HS-5 (cell line): ENCODE results near the gene RPS29.

Experiments
- DNase-seq: peaks from one replicate; pipeline ENCODE4 v3.0.0-alpha.2; 2012; ENCODE audit warnings: low read depth

RPS29 gene

DNA sequence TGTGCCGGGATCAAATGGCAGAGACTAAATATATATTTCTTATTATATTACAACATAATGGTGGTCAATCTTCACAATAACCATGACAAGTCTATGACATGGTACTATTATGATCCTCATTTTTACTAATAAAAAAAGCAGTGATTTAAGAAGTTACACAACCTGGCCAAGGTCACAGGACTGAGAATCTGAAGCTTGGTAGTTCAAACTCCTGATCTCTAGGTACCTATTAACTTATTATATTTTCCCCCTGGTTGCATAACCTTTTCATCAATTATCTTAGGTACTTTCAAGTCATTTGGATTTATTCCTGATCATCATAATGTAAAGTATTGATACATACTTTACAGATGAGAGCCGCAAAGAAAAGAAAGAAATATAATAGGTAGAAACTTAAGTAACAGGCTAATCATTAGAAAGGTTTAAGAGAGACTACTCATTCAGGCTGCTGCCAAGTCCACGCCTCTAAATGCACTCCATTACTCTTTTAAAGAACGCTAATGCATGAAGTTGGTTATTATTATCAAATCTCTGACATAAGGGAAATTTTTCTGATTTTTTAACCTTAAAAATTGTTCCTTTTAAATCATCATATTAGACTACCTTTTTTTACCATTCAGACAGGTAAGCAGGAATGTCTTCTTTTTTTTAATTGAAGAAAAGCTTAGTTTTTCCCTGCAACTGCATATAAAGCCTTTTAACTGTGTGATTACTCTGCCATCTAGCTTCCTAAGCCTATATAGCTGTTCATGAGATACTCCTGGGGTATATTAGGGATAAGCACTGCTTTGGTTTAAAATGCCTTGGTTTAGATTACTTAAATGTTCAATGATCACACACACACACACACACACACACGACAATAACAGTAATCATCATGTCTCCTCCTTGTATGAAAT, 35.6 kb downstream of the RPS29 start:
- no peak for DNase-seq

DNA sequence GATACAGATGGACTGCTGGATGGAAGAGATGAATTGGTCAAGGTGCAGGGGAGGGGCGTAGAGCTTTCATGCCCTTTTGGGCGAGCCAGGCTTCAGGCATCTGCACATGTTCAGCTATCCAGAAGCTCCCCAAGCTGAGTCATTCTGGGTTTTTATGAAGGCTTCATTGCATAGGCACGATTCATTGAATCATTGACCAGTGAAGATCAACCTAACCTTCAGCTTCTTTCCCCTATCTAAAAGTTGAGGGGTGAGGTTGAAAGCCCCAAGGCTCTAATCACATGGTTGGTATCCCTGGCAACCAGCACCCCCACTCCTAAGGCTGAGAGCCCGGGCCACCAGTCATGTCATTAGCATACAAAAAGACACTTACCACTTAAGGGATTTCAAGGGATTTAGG, 36.3 kb downstream of the RPS29 start:
- peak; percentile 51 for DNase-seq

DNA sequence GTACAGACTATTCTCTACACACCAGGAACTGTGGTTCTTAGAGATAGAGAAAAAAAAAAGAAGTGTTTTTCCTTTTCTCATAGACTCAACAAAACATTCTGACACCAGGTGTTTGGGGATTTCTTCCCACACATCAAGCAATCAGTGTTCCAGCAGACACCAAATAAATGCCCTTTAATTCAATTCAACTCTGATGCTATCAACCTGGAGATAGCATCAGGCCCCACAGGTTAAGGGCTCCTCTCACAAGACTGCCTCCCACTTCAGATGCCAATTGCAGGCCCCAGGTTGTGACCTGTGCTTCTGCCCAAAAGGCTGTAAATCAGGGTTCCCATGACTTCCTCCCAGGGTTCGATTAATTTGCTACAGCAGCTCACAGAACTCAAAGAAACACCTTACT, 36.7 kb downstream of the RPS29 start:
- no peak for DNase-seq

DNA sequence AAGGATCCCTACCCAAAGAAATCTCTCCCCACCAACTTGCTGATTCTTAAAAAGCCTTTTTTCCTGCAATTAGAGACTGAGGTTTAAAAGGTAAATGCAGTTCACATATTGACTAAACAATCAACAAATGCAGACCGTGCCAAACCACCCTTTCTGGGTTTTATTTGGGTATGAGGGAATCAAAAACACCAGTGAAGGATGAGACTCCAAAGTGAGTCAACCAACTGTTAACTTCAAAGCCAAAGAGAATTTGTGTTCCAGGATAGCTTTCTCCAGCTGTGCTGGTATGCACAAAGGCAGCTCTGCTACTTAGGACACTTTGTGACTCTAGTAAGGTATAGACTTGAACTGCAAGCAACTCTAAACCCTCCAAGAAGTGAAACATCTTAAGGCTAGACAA, 39.4 kb downstream of the RPS29 start:
- DNase-seq = no peak

DNA sequence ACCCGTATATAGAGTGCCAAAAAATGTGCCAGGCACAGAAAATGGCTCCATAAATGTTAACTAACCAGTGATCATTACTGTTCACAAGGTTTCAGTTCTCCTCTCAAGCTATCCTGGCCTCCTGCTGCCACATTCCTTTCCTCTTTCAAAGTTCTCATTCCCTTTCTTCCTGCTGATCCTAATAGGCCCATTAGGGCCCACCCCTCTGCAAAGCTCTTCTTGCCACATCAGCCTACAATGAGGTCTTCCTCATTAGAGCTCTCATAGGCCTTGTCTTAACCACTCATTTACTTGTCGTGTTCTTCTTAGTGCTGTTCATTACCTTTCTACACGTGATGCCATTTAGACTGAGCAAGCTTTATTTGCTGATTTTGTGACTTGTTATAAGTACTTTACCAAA, 40.5 kb downstream of the RPS29 start:
- no peak for DNase-seq

DNA sequence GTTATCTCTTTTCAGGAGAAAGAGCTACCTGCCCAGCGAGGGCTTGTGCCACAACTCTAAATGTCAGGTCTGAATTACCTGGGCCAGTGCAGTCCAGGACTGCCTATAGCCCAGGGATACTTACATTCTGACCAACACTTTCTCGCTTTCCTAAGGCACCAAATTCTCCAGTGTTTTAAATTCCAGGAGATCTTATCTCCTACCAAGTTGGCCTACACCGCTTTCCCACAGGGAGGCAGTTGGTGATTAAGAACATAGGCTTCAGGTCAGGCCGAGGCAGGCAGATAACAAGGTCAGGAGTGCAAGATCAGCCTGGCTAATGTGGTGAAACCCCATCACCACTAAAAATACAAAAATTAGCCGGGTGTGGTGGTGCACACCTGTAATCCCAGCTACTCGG, 41.1 kb downstream of the RPS29 start:
- DNase-seq = no peak

DNA sequence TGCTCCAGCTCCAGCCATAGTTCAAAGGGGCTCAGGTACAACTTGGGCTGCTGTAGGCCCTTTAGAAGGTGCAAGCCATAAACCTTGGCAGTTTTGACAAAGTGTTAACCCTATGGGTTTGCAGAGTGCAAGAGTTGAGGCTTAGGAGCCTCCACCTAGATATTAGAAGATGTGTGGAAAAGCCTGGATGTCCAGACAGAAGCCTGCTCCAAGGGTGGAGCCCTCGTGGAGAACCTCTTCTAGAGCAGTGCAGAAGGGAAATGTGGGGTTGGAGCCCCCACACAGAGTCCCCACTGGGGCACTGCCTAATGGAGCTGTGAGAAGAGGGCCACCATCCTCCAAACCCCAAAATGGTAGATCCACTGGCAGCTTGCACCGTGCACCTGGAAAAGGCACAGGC, 45.1 kb downstream of the RPS29 start:
- DNase-seq = no peak

DNA sequence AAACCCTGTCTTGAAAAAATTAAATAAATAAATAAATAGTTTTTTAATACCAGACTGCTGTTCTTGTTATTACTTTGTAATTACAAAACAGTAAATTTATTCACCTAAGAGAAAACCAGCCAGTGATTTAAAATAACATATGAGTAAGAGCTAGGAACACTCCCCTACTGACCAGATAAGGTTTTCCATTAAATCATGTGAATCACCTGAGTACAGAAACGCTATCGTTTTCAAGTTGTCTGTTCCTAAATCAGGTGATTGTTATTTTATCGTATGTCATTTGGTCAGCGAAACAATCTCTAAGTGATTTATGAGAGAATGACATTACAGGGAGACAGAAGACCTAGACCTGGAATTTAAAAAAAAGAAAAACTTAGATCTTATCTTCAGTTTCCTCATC, 47.3 kb downstream of the RPS29 start:
- no peak for DNase-seq
